OCI-LY7 (cell line): ENCODE measurements around the gene ERCC6L2.

Experiments
- CTCF ChIP-seq: fragments of 200-600 bp; sonication (generic); conservative IDR thresholded peaks from 2 replicates; pipeline ENCODE4 v1.5.1; 2014; ENCODE audit warnings: mild to moderate bottlenecking, antibody characterized with exemption, low read length, moderate library complexity, mixed read lengths
- EZH2phosphoT487 ChIP-seq: fragments of 200-600 bp; sonication (generic); IDR thresholded peaks from 2 replicates; pipeline ENCODE4 v1.6.1; 2018; ENCODE audit warnings: low read depth, borderline replicate concordance, mild to moderate bottlenecking, mixed run types, antibody characterized with exemption, low read length, moderate library complexity, mixed read lengths

DNA sequence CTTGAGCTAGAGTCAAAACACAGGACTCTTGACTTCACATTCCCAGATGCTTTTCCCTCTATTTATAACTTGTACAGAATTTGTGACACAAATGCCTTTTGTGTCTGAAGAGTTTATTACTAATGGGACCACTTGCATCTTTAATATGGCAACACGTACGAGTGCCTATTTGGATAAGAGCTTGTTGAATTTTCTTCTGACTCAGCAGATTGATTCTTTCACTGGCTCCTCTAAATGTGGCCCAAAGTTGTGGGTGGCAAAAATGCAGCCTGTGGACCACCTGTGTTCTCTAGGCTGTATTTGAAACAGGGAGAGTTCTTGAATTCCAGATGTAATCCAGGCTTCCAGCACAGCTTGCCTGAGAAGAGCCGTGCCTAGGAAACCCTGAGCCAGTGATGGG lies 34.1 kb upstream of the ERCC6L2 start:
- TF ChIP-seq CTCF (no peak), EZH2phosphoT487 (no peak)
